Activated CD8-positive, alpha-beta T cell treated with anti-CD3 and anti-CD28 coated beads for 36 hours (primary cell): ENCODE results near the gene PAX1. TPM values are rescaled to one million over a fixed set of nuclear protein-coding genes. Genes with fewer than 3 reads are reported as not detected.

Experiments used
- ATAC-seq: fragments of 200-7000 bp; cut with Tn5 transposase; one replicate; pipeline ENCODE4 v1.10.0; 2021; ENCODE audit warnings: mild to moderate bottlenecking, moderate library complexity
- CTCF ChIA-PET: fragments of 350-600 bp; sonication (Branson Sonifier 250); formaldehyde crosslinking; loops from one replicate; lab custom pipeline; 2021; ENCODE audit warnings: antibody characterized with exemption; lab: Charles Lee
- POLR2A ChIA-PET: fragments of 350-600 bp; sonication (Branson Sonifier 250); formaldehyde crosslinking; loops from one replicate; lab custom pipeline; 2021; ENCODE audit warnings: antibody characterized with exemption; lab: Charles Lee
- DNase-seq: peaks from one replicate; pipeline ENCODE4 v3.0.0-alpha.2; 2020
- H3K27ac Mint-ChIP-seq: one replicate; pipeline ENCODE4 v1.8.0; 2021; ENCODE audit warnings: mild to moderate bottlenecking, mixed read lengths
- H3K27me3 Mint-ChIP-seq: one replicate; pipeline ENCODE4 v1.8.0; 2021; ENCODE audit warnings: mixed read lengths
- H3K36me3 Mint-ChIP-seq: one replicate; pipeline ENCODE4 v1.8.0; 2021; ENCODE audit warnings: low read depth, mixed read lengths
- H3K4me1 Mint-ChIP-seq: one replicate; pipeline ENCODE4 v1.8.0; 2021; ENCODE audit warnings: low read depth, mixed read lengths
- H3K4me3 Mint-ChIP-seq: one replicate; pipeline ENCODE4 v1.8.0; 2021; ENCODE audit warnings: mild to moderate bottlenecking, moderate library complexity, mixed read lengths
- H3K9me3 Mint-ChIP-seq: one replicate; pipeline ENCODE4 v1.8.0; 2021; ENCODE audit warnings: mixed read lengths
- intact Hi-C: fragments of 100-400 bp; cut with micrococcal nuclease; formaldehyde crosslinking; loops from one replicate; pipeline ENCODE4 v1.10.0; 2022
- total RNA-seq, 2 experiments: library from RNA; stranded (reverse); gene quantifications; one replicate each; pipeline ENCODE4 v1.2.3, GENCODE V29; 2021
- TF ChIP-seq, protein P1 (sequence below): fragments of 200-600 bp; IDR thresholded peaks from one replicate; pipeline ENCODE4 v1.8.0; 2022; ENCODE audit warnings: antibody characterized with exemption, mild to moderate bottlenecking

Gene PAX1
- total RNA-seq, 2 experiments from 2014 or later: not detected

DNA sequence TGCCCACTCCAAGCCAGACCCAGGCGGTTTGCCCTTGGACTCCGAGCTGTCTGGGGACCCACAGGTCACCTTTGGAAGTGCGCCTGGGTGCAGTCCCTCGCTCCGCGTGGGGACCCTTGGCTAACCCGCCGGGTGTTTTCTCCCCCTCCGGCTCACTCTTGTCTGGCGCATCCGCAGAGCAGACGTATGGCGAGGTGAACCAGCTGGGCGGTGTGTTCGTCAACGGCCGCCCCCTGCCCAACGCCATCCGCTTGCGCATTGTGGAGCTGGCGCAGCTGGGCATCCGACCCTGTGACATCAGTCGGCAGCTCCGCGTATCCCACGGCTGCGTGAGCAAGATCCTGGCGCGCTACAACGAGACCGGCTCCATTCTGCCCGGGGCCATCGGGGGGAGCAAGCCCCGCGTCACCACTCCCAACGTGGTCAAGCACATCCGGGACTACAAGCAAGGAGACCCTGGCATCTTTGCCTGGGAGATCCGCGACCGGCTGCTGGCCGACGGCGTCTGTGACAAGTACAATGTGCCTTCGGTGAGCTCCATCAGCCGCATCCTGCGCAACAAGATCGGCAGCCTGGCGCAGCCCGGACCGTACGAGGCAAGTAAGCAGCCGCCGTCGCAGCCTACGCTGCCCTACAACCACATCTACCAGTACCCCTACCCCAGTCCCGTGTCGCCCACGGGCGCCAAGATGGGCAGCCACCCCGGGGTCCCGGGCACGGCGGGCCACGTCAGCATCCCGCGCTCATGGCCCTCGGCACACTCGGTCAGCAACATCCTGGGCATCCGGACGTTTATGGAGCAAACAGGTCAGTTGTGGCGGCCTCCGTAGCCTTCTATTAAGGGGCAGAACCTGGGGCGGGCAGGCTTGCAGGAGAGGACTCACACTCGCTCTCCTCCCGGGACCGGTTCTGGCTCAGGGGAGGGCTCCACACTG, 1.1 kb downstream of the PAX1 start:
- peaks cover 3% of the 10 kb centered on the region for H3K4me1 Mint-ChIP-seq
- H3K9me3 Mint-ChIP-seq: no peaks in the 10 kb centered on the region
- H3K4me3 Mint-ChIP-seq: no peak overlapping the region
- TF ChIP-seq, protein P1, sequence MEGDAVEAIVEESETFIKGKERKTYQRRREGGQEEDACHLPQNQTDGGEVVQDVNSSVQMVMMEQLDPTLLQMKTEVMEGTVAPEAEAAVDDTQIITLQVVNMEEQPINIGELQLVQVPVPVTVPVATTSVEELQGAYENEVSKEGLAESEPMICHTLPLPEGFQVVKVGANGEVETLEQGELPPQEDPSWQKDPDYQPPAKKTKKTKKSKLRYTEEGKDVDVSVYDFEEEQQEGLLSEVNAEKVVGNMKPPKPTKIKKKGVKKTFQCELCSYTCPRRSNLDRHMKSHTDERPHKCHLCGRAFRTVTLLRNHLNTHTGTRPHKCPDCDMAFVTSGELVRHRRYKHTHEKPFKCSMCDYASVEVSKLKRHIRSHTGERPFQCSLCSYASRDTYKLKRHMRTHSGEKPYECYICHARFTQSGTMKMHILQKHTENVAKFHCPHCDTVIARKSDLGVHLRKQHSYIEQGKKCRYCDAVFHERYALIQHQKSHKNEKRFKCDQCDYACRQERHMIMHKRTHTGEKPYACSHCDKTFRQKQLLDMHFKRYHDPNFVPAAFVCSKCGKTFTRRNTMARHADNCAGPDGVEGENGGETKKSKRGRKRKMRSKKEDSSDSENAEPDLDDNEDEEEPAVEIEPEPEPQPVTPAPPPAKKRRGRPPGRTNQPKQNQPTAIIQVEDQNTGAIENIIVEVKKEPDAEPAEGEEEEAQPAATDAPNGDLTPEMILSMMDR: no peak
- ATAC-seq (no peak), DNase-seq (no peak)
- no peaks in the 10 kb centered on the region for H3K36me3 Mint-ChIP-seq
- ChIA-PET CTCF (interaction anchor here (1.7 kb wide), 1 partner anchor 13 kb away, joined by 5 read pairs; no protein-coding TSS in a partner anchor), POLR2A (interaction anchor here (0.6 kb wide), 1 partner anchor 8 kb away, joined by 3 read pairs; no protein-coding TSS in a partner anchor)
- H3K27ac Mint-ChIP-seq: no peak overlapping the region
- intact Hi-C loops: loop anchor here (10.0 kb wide), 1 partner anchor 878 kb away; the partner anchor contains the start of gene FOXA2
- H3K27me3 Mint-ChIP-seq: peaks cover 79% of the 10 kb centered on the region

DNA sequence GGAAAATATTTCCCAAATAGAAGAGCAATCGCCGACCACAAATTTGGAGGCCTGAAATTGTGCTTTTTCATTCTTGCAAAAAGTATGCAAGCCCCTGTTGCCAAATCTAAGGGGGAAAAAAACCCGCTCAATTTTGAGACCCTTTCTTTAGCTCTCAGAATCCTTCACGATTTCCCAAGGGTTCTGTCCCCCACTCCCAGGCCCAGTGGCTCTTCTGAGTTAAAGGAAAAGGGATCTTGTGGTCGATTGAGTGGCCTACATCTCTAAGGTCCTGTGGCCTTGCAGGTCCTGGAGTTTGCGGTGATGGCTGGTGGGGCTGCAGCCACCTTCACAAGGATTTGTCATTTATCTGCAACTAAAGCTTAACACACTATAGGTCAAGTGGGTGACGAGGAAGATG, 1.8 kb downstream of the PAX1 start:
- Mint-ChIP-seq H3K27ac (no peak overlapping the region), H3K36me3 (no peaks in the 10 kb centered on the region), H3K4me1 (peaks cover 3% of the 10 kb centered on the region), H3K27me3 (peaks cover 72% of the 10 kb centered on the region), H3K9me3 (no peaks in the 10 kb centered on the region), H3K4me3 (no peak overlapping the region)
- TF ChIP-seq, protein P1: no peak
- DNase-seq (no peak), ATAC-seq (no peak)
- POLR2A ChIA-PET: no interaction called here
- CTCF ChIA-PET: interaction anchor here (1.7 kb wide), 1 partner anchor 12 kb away, joined by 5 read pairs; no protein-coding TSS in a partner anchor
- intact Hi-C loops: loop anchor here (10.0 kb wide), 1 partner anchor 878 kb away; the partner anchor contains the start of gene FOXA2

DNA sequence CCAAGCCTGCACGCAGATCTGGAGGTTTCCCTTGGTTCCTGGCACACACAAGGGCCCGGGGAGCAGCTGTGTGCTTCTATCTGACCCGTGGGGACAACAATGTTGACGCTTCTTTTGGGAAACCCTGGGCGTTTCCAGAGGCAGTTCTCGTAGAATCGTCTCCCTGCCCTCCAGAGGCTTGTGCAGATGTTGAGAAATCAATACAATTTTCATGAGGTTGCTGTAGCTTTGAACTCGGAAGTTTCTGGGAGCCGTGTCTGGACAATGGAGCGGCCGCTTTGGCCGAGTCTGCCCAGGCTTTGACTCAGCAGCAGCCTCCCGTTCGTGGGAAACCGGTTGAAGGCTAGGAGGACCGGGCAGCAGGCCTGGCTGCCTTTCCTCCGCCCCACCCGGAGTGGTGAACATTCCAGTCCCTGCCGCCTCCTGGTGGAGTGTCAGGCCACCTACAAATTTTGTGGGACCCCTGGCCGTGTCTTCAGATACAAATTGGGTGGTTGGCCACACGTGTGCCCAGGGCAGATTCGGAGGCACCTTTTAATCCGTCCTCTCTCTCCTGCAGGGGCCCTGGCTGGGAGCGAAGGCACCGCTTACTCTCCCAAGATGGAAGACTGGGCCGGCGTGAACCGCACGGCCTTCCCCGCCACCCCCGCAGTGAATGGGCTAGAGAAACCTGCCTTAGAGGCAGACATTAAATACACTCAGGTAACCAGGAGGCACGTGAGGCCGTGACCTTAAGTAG, 2.7 kb downstream of the PAX1 start:
- ATAC-seq (no peak), DNase-seq (no peak)
- no peaks in the 10 kb centered on the region for H3K36me3 Mint-ChIP-seq
- intact Hi-C loops: loop anchor here (10.0 kb wide), 1 partner anchor 877 kb away; the partner anchor contains the start of gene FOXA2
- H3K4me1 Mint-ChIP-seq: no peaks in the 10 kb centered on the region
- no peak overlapping the region for H3K27ac Mint-ChIP-seq
- H3K9me3 Mint-ChIP-seq: no peaks in the 10 kb centered on the region
- TF ChIP-seq, protein P1: no peak
- no peak overlapping the region for H3K4me3 Mint-ChIP-seq
- POLR2A ChIA-PET: no interaction called here
- CTCF ChIA-PET: interaction anchor here (1.7 kb wide), 1 partner anchor 11 kb away, joined by 5 read pairs; no protein-coding TSS in a partner anchor
- peaks cover 71% of the 10 kb centered on the region for H3K27me3 Mint-ChIP-seq

DNA sequence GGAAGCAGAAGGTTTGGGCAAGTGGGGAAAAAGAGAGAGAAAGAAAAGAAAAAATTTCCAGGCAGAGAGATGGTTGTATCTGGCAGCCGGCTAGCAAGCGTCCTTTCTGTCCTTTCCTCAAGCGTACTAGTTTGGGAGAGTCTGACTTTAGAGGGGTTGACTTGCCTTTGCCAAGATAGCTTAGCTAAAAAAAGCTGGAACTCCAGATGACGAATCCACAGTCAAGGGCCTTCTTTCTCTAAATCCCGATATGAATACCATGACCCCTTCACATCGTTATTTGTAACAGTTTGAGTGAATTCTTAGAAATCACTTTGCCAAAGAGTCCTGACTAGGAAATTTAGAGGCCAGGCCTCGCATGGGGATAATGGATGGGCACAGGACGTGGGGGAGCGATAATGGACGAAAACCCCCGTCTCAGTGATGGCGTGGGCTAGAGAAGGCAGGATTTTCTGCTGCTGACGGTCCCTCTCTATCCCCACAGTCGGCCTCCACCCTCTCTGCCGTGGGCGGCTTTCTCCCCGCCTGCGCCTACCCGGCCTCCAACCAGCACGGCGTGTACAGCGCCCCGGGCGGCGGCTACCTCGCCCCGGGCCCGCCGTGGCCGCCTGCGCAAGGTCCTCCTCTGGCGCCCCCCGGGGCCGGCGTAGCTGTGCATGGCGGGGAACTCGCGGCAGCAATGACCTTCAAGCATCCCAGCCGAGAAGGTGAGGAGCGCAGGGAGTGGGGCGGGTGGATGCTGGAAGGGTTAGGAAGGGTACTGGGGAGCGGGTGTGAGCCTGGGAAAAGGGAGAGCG, 3.5 kb downstream of the PAX1 start:
- Mint-ChIP-seq H3K27ac (no peak overlapping the region), H3K4me1 (no peaks in the 10 kb centered on the region), H3K9me3 (no peaks in the 10 kb centered on the region), H3K36me3 (no peaks in the 10 kb centered on the region), H3K4me3 (no peak overlapping the region), H3K27me3 (peaks cover 71% of the 10 kb centered on the region)
- TF ChIP-seq, protein P1: no peak
- ChIA-PET CTCF (no interaction called here), POLR2A (no interaction called here)
- intact Hi-C loops: loop anchor here (10.0 kb wide), 1 partner anchor 876 kb away; the partner anchor contains the start of gene FOXA2
- DNase-seq (no peak), ATAC-seq (no peak)
